ENCODE measurements around the gene ZNF568.

ZNF568 gene

DNA sequence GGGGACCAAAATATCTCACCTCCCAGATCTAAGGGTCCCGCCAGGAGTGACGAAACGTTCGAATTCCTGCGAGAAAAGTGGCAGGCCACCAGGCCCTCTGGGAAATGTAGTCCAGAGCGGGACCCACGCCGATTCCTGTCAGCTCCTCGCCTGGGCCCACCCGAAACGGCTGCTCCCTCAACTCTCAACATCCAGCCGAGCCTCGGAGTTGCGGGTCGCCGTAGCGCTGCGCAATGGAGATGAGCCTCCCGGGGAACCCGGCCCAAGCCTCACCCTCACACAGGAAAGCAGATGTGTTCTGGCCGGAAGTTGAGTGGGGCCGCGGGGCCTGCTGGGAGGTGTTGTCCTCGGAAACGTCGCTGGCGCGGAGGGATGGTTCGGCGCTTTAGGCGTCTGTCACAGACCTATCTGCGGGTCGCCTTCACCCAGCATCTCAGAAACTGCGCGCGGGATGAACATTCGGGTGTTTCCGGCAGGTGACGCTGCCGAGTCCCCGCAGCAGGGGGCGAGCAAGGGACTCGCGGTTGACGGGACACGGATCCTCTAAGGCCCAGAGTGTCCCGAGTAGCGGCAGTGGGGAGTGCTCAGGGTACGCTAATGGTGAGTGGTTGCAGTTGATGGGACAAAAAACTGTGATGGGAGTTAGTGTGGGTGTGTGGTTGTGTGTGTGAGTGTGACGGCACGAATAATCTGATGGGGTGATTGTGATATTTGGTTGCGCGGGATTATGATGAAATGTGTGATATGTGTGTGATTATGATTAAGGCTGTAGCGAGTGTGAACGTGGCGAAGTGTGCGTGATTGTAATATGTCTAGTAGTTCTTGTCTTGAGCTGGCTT lies at the start of gene ZNF568, which contains the start of gene ZNF829:
Gene ZNF568 (plus strand): TSS at position 341 of the 839 bp plus-strand sequence. CDS start 6,439 bp downstream, outside the sequence.
Gene ZNF829 (minus strand): TSS at position 300 of the 839 bp plus-strand sequence. CDS start 1,124 bp downstream, outside the sequence.
- Histone ChIP-seq H3K27ac (peak within 1 kb of the TSS; percentile 82 to 92), H3K4me3 (peak within 1 kb of the TSS; percentile 78)
- peak; percentile 93 for DNase-seq (ENCODE audit: low spot score)
- TF ChIP-seq CTCF (IDR thresholded peaks at IDR 0.05): peak; percentile 36

GRCh38 chr19:36876993-36877938 lies 38.9 kb upstream of the ZNF568 start:
- TF ChIP-seq CTCF (IDR thresholded peaks at IDR 0.05): no peak
- DNase-seq (ENCODE audit: low spot score): no peak
- no peak overlapping the region for H3K27ac ChIP-seq
- H3K4me3 ChIP-seq: peak overlapping the region; percentile 50

DNA sequence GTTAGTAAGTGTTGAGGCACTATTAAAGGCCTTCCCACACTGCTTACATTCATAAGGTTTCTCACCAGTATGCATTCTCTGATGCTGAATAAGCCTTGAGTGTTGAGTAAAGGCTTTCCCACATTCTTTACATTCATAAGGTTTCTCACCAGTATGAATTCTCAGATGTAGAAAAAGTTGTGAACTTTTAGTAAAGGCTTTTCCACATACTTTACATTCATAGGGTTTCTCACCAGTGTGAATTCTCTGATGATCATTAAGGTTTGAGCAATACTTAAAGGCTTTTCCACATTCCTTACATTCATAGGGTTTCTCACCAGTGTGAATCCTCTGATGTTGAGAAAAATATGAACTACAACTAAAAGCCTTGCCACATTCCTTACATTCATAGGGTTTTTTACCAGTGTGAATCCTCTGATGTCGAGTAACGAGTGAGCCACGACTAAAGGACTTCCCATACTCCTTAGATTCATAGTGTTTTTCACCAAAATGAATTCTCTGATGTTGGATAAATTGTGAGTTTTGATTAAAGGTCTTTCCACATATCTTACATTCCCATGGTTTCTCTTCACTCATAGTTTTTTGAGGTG lies 24.3 kb upstream of the ZNF568 start:
- Histone ChIP-seq H3K27ac (no peak overlapping the region), H3K4me3 (peak overlapping the region; percentile 33)
- DNase-seq (ENCODE audit: low spot score): no peak
- no peak for TF ChIP-seq CTCF (IDR thresholded peaks at IDR 0.05)

DNA sequence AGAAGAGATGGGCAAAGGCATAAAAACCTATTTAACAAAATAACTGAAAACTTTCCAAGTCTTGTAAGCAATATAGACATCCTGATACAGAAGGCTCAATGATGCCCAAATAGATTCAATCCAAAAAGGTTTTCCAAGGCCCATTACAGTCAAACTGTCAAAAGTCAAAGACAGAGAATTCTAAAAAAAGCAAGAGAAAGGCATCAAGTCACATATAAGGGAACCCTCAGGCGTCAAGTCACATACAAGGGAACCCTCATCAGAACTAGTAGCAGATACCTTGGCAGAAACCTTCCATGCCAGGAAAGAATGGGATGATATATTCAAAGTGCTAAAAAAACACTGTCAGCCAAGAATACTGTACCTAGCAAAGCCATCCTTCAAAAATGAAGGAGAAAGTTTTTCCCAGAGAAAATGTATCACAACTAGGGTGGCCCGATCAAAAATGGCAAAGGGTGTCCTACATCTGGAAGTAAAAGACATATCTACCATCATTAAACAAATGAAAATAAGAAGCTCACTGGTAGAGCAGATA lies 21.2 kb upstream of the ZNF568 start:
- H3K27ac ChIP-seq: no peak overlapping the region
- TF ChIP-seq CTCF (IDR thresholded peaks at IDR 0.05): no peak
- H3K4me3 ChIP-seq: no peak overlapping the region
- DNase-seq (ENCODE audit: low spot score): no peak

- no peak for TF ChIP-seq CTCF (IDR thresholded peaks at IDR 0.05)
- no peak overlapping the region for H3K27ac ChIP-seq
- H3K4me3 ChIP-seq: no peak overlapping the region
- no peak for DNase-seq (ENCODE audit: low spot score)
These were observed 17.7 kb upstream of the ZNF568 start for GRCh38 chr19:36898422-36898821.

GRCh38 chr19:36916991-36917390 lies 859 bp downstream of the ZNF568 start:
- Histone ChIP-seq H3K27ac (peak overlapping the region in 1 of 2 donors; percentile 82), H3K4me3 (peak overlapping the region; percentile 78)
- TF ChIP-seq CTCF (IDR thresholded peaks at IDR 0.05): no peak
- DNase-seq (ENCODE audit: low spot score): no peak
